Gastrocnemius medialis (tissue), 4 donors: Measurements from ENCODE around the gene PSMA6. TPM values are rescaled to one million over a fixed set of nuclear protein-coding genes. Genes with fewer than 3 reads are reported as not detected.
"Not testable (repeated sequence)": the region's sequence is repeated elsewhere in the genome, so short reads cannot be mapped to it uniquely, and the experiment has no call there.

Experiments
- ATAC-seq, 2 donors: fragments of 150-250 bp; one replicate each; pipeline ENCODE4 v1.9.1; 2016
- DNase-seq, 2 donors: peaks; one replicate each; pipeline ENCODE4 v3.0.0-alpha.2; 2019
- H3K27ac ChIP-seq, 4 donors: fragments of 200-600 bp; sonication (generic); 1 replicate in 1 of 4; 2 replicates in 3 of 4; pipeline ENCODE4 v1.5.1; 2016 to 2018; ENCODE audit warnings: mild to moderate bottlenecking in 2 of 4, moderate library complexity in 1 of 4
- H3K27me3 ChIP-seq, 3 donors: fragments of 200-600 bp; sonication (generic) in 2 of 3; 1 replicate in 1 of 3; 2 replicates in 2 of 3; pipeline versions ENCODE4 v1.5.1 to v1.6.0; 2016 to 2019; ENCODE audit warnings: mild to moderate bottlenecking in 1 of 3, moderate library complexity in 1 of 3
- H3K36me3 ChIP-seq, 2 donors: fragments of 200-600 bp; sonication (generic) in 1 of 2; one replicate each; pipeline ENCODE4 v1.5.1; 2017 to 2018
- H3K4me1 ChIP-seq, 2 donors: fragments of 200-600 bp; sonication (generic) in 1 of 2; one replicate each; pipeline ENCODE4 v1.5.1; 2016 to 2017; ENCODE audit warnings: mild to moderate bottlenecking in 2 of 2
- H3K4me3 ChIP-seq, 4 donors: fragments of 200-600 bp; sonication (generic) in 3 of 4; 1 replicate in 1 of 4; 2 replicates in 3 of 4; pipeline ENCODE4 v1.5.1; 2016 to 2019; ENCODE audit warnings: mild to moderate bottlenecking in 2 of 4
- H3K9me3 ChIP-seq, 3 donors: fragments of 200-600 bp; sonication (generic) in 2 of 3; 1 replicate in 1 of 3; 2 replicates in 2 of 3; pipeline ENCODE4 v1.5.1; 2016 to 2019
- CTCF ChIP-seq, 5 experiments: fragments of 450-650 bp in 3 of 5; fragments of 200-600 bp in 2 of 5; sonication (generic) in 2 of 5; IDR thresholded peaks in 4 of 5; conservative IDR thresholded peaks in 1 of 5; 1 replicate in 4 of 5; 2 replicates in 1 of 5; pipeline ENCODE4 v1.5.1; 2016 to 2019; ENCODE audit warnings: antibody characterized with exemption in 5 of 5, mild to moderate bottlenecking in 3 of 5, moderate library complexity in 3 of 5
- POLR2A ChIP-seq, 2 donors: fragments of 450-650 bp; IDR thresholded peaks; one replicate each; pipeline ENCODE4 v1.6.1; 2017; ENCODE audit warnings: antibody characterized with exemption in 2 of 2, mild to moderate bottlenecking in 2 of 2, moderate library complexity in 2 of 2
- in situ Hi-C, 4 donors: fragments of 200-750 bp; cut with MboI; loops; one replicate each; pipeline versions ENCODE4 v1.15.0 to v1.8.0; 2017; ENCODE audit warnings: low sequenced_read_pairs in 4 of 4
- intact Hi-C: fragments of 100-400 bp; cut with DNase I; formaldehyde crosslinking; loops from one replicate; pipeline ENCODE4 v1.15.1; 2023; ENCODE audit warnings: low total_unique reads
- total RNA-seq, 4 donors: library from RNA; depleted of rRNA; stranded (reverse); fragments of >200 nt; gene quantifications; one replicate each; pipeline versions ENCODE4 v1.1.0 to v1.2.3, GENCODE V29; 2016

The PSMA6 gene
- total RNA-seq, 4 donors from 2014 or later: 323 to 502 (median 464) TPM

GRCh38 chr14:35335388-35336092, 43.4 kb downstream of the PSMA6 start:
- intact Hi-C loops: loop anchor here (1.0 kb wide), 1 partner anchor 69 kb away; the partner anchor contains the start of gene NFKBIA

GRCh38 chr14:35336171-35336493, 44.0 kb downstream of the PSMA6 start:
- peak in 1 of 2 donors; percentile 32 for TF ChIP-seq POLR2A (IDR thresholded peaks at IDR 0.05)
- intact Hi-C loops: loop anchor here (1.0 kb wide), 1 partner anchor 68 kb away; the partner anchor contains the start of gene NFKBIA
- Histone ChIP-seq H3K4me3 (peak overlapping the region in 2 of 4 donors; percentile 17 to 24), H3K27ac (peak overlapping the region; percentile 84 to 94 (median 86)), H3K4me1 (peaks cover 31% of the 10 kb centered on the region in 2 donors)
- not testable (repeated sequence) for H3K9me3 ChIP-seq, H3K36me3 ChIP-seq, ATAC-seq, H3K27me3 ChIP-seq, DNase-seq
- in situ Hi-C loops: loop anchor here in 2 of 4 donors (5.0 to 10.0 kb wide), 2 partner anchors 66 to 69 kb away; partner anchors contain the start of gene NFKBIA (in 2 of the 2)

More at GRCh38 chr14:35335388-35336092, 43.4 kb downstream of the PSMA6 start:
- in situ Hi-C loops: loop anchor here in 2 of 4 donors (5.0 to 10.0 kb wide), 2 partner anchors 67 to 69 kb away; partner anchors contain the start of gene NFKBIA (in 2 of the 2)
- Histone ChIP-seq H3K4me1 (peaks cover 28 to 29% of the 10 kb centered on the region in 2 donors), H3K9me3 (no peaks in the 10 kb centered on the region), H3K27ac (peak overlapping the region; percentile 84 to 94 (median 86)), H3K27me3 (no peaks in the 10 kb centered on the region), H3K36me3 (no peaks in the 10 kb centered on the region), H3K4me3 (peak overlapping the region in 1 of 4 donors; percentile 24)
- ATAC-seq: peak; percentile 37 to 63
- DNase-seq: peak in 1 of 2 donors; percentile 80
- TF ChIP-seq CTCF (IDR thresholded peaks at IDR 0.05 in 4 of 5, conservative IDR thresholded peaks at IDR 0.05 in 1 of 5) (no peak), POLR2A (IDR thresholded peaks at IDR 0.05) (no peak)

- in situ Hi-C loops (loop anchor here in 2 of 4 donors (5.0 to 10.0 kb wide), 2 partner anchors 66 to 68 kb away; partner anchors contain the start of gene NFKBIA (in 2 of the 2)), intact Hi-C loops (loop anchor here (1.0 kb wide), 1 partner anchor 68 kb away; the partner anchor contains the start of gene NFKBIA)
- H3K4me1 ChIP-seq: peaks cover 34 to 36% of the 10 kb centered on the region in 2 donors
- DNase-seq (peak; percentile 79 to 91), ATAC-seq (peak; percentile 67 to 71)
- no peaks in the 10 kb centered on the region for H3K36me3 ChIP-seq
- TF ChIP-seq POLR2A (IDR thresholded peaks at IDR 0.05) (peak in 1 of 2 donors; percentile 76), CTCF (IDR thresholded peaks at IDR 0.05 in 4 of 5, conservative IDR thresholded peaks at IDR 0.05 in 1 of 5) (peak in 1 of 5 experiments; percentile 7)
- peak overlapping the region in 2 of 4 donors; percentile 17 to 24 for H3K4me3 ChIP-seq
- peak overlapping the region; percentile 84 to 94 (median 86) for H3K27ac ChIP-seq
- no peaks in the 10 kb centered on the region for H3K9me3 ChIP-seq
- H3K27me3 ChIP-seq: no peaks in the 10 kb centered on the region
Observed at GRCh38 chr14:35336494-35337268, 44.5 kb downstream of the PSMA6 start.

GRCh38 chr14:35337269-35338255, 45.4 kb downstream of the PSMA6 start:
- intact Hi-C loops (no loop called here), in situ Hi-C loops (loop anchor here in 2 of 4 donors (5.0 to 10.0 kb wide), 2 partner anchors 65 to 67 kb away; partner anchors contain the start of gene NFKBIA (in 2 of the 2))
- Histone ChIP-seq H3K27me3 (no peaks in the 10 kb centered on the region), H3K4me1 (peaks cover 42 to 45% of the 10 kb centered on the region in 2 donors), H3K27ac (peak overlapping the region; percentile 84 to 94 (median 86)), H3K36me3 (no peaks in the 10 kb centered on the region), H3K4me3 (no peak overlapping the region), H3K9me3 (no peaks in the 10 kb centered on the region)
- ATAC-seq: no peak
- no peak for TF ChIP-seq CTCF (IDR thresholded peaks at IDR 0.05 in 4 of 5, conservative IDR thresholded peaks at IDR 0.05 in 1 of 5)
- TF ChIP-seq POLR2A (IDR thresholded peaks at IDR 0.05): no peak
- no peak for DNase-seq
